Suppressor macrophage treated with lipopolysaccharide for 4 hours (primary cell): ENCODE results near the gene CDC42SE1.
A peak's percentile ranks its signal among the peaks of the same experiment; 100 is the strongest.
"Not testable (repeated sequence)": the region's sequence is repeated elsewhere in the genome, so short reads cannot be mapped to it uniquely, and the experiment has no call there.

Experiments
- DNase-seq: peaks from one replicate; pipeline ENCODE4 v3.0.0-alpha.2; 2020

The CDC42SE1 gene, protein sequence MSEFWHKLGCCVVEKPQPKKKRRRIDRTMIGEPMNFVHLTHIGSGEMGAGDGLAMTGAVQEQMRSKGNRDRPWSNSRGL

GRCh38 chr1:151059109-151060006 lies at the start of gene CDC42SE1:
Gene CDC42SE1, minus strand, starts transcription at chr1:151059622. Its CDS starts 3,892 bp downstream, at chr1:151055730.
- DNase-seq, result peak; percentile 91

- DNase-seq, result no peak
Observed at GRCh38 chr1:151108331-151108730, 48.9 kb upstream of the CDC42SE1 start.

DNA sequence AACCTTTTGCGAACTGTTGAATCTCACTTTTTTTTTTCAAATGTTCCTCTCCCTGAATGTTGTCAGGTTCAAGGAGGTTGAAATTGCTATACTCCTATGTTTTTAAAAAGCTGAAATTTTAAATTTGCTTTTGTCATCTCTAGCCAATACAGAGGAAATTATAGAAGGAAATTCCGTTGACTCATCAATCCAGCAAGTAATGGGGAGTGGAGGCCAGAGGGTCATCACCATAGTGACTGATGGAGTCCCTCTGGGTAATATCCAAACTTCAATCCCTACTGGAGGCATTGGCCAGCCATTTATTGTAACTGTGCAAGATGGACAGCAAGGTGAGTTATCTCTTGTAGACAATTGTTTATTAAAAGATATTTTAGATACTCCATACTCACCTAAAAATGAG lies 47.5 kb upstream of the CDC42SE1 start:
- peak; percentile 3 for DNase-seq

GRCh38 chr1:151104630-151105029 lies 45.2 kb upstream of the CDC42SE1 start:
- no peak for DNase-seq

DNA sequence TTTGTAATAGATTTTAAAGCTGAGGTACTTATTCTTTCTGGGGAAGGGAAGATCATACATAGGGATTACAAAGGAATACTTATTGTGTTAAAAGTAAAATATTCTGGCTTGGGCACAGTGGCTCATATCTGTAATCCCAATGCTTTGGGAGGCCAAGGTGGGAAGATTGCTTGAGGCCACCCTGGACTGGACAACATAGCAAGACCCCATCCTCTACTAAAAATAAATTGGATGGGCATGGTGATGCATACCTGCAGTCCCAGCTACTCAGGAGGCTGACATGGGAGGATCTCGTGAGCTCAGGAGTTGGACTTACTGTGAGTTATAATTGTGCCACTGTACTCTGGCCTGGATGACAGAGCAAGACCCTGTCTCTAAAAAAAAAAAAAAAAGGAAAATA lies 38.7 kb upstream of the CDC42SE1 start:
- no peak for DNase-seq

- not testable (repeated sequence) for DNase-seq
Observed at GRCh38 chr1:151097426-151097825, 38.0 kb upstream of the CDC42SE1 start.

DNA sequence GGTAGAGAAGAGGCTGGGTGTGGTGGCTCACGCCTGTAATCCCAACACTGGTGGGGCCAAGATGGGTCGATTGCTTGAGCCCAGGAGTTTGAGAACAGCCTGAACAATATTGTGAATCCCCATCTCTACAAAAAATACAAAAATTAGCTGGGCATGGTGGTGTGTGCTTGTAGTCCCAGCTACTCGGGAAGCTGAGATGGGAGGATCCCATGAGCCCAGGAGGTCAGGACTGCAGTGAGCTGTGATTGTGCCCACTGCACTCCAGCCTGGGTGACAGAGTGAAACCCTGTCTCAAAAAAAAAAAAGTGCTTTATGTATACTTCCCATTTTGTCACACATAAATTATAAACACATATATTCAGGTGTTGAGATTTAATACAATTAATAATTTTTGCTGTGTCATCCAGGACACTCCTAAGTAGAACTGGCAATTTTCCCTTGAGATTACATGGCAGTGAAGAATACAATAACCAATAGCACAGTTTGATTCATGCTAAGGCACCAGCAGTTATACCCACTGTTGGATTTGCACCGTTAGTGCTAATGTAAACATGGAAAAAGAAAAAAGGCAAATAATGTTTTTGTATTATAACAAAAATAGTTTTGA lies 26.6 kb upstream of the CDC42SE1 start:
- DNase-seq, result no peak

DNA sequence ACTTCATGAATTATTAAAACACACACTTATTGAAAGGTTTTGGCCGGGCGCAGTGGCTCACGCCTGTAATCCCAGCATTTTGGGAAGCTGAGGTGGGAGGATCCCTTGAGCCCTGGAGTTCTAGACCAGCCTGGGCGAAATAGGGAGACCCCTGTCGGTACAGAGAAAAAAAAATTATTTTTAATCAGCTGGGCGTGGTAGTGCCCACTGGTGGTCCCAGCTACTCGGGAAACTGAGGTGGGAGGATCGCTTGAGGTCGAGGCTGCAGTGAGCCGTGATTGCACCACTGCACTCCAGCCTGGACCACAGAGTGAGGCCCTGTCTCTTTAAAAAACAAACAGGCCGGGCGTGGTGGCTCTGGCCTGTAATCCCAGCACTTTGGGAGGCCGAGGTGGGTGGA lies 12.8 kb upstream of the CDC42SE1 start:
- DNase-seq, result no peak

DNA sequence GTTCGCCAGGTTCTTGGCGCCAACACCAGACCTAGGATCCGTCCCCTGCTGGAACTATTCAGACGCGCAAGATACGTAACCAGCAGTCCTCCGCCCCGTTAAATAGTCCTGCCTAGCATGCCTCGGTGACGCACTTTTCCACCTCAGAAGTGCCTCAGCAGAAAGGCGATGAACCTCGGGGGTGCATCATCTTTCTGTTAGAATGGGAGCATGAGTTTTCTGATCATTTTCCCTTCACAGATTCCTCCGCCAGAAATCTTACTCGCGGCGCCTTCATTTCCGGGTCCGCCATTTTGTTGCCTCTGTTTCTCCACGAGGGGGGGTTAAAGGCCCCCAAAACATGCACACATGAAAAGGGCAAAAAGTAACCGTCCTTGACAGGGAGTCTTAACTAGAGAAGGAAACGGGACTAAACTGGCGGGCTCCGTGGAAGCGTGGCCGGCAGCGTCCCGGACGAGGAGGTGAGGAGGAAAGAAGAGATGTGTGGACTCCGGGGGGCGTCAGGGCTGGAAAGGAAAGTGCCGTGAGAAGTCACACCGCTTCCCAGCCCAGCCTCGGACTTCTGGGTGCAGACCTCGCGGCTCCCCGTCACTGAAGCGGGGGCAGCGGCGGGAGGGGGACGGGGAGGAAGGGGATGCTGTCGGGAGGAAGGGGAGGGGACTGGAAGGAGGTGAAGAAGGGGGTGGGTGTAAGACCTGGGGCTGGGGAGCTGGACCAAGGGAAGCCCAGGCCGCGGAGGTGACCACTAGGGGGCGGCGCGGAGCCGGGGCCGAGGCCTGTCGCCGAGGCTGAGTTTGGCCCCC lies 11.3 kb upstream of the CDC42SE1 start, which contains the start of gene GABPB2:
Gene GABPB2 (plus strand): TSS at position 288 of the 803 bp plus-strand sequence. CDS start 17,429 bp downstream, outside the sequence.
- peak; percentile 88 for DNase-seq

DNA sequence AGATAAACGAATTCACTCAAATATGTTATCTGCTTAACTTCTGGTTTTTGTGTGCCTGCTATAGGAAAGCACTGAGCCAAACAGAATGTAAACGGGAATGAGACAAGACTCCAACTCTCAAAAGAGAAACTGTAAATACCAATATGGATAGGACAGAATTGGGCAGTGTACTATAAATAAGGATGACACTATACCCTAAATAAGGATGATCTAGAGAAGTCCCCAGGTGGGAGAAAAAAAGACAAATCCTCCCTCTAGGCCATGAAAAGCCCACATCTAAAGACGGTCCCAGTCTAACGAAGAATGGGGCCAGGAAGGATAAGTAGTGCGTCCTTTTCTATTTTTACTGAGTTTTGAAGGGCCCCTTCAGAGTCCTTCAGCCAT lies 9.7 kb upstream of the CDC42SE1 start:
- no peak for DNase-seq

DNA sequence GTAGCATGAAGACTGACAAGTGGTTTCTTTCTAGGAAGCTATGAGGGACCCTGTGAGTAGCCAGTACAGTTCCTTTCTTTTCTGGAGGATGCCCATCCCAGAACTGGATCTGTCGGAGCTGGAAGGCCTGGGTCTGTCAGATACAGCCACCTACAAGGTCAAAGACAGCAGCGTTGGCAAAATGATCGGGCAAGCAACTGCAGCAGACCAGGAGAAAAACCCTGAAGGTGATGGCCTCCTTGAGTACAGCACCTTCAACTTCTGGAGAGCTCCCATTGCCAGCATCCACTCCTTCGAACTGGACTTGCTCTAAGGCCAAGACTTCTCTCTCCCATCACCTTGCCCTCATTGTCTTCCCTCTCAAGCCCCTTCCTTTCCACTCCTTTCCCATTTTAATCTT lies 7.8 kb upstream of the CDC42SE1 start:
- DNase-seq, result no peak

DNA sequence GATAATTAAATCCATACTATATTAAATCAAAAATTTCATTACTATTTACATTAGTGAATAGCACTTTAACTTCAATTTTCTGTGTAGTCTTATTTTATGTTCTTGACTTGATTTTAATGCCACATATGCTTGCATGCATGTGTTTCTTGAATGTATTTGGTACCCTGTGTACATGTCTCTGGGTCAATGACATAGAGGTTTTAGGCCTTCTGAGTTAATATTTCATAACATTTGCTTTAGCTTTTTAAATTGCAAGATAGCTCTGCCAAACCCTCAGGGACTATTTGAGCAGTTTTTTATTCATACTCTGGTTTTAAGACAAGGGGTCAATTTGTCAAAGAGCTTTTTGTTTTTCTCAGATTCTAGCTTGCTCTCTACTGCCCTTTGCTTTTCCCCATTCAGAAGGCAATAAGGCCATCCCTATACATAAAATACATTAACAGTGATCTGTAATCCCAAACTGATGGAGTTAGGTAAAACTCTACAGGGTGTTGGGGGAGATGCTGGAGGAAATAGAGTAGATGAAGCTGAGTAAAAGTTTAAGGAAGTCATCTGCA lies 5.7 kb upstream of the CDC42SE1 start:
- no peak for DNase-seq

GRCh38 chr1:151062741-151063371 lies 3.4 kb upstream of the CDC42SE1 start:
- peak; percentile 65 for DNase-seq

- no peak for DNase-seq
Observed at GRCh38 chr1:151061704-151062103, 2.3 kb upstream of the CDC42SE1 start.

GRCh38 chr1:151060657-151061421 lies 1.4 kb upstream of the CDC42SE1 start:
- no peak for DNase-seq

GRCh38 chr1:151060007-151060656 lies 710 bp upstream of the CDC42SE1 start, which contains the start of gene MLLT11:
Gene MLLT11, plus strand, starts transcription at chr1:151060397. Its CDS starts 6,828 bp downstream, at chr1:151067225.
- peak; percentile 15 for DNase-seq

- peak; percentile 18 for DNase-seq
Observed at GRCh38 chr1:151058692-151059091, 730 bp downstream of the CDC42SE1 start.

DNA sequence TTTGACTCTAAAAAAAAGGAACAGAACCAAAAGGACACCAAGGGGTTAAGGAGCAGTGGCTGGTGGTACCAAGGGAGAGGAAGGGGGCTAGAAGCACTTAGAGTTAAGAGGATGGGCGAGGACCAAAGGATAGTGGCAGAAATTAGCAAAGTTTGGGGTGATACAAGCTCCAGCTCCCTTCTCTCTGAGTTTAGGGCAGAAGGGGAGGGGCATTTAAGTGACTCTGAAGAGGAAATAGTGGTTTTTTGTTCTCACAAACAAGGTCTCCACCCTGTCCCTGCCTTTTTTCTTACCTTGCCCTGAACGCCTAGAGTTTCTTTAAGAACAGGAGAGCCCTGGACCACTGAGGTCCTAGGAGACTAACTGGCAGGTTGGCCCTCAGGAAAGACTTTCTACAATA lies 3.3 kb downstream of the CDC42SE1 start:
- DNase-seq, result no peak

DNA sequence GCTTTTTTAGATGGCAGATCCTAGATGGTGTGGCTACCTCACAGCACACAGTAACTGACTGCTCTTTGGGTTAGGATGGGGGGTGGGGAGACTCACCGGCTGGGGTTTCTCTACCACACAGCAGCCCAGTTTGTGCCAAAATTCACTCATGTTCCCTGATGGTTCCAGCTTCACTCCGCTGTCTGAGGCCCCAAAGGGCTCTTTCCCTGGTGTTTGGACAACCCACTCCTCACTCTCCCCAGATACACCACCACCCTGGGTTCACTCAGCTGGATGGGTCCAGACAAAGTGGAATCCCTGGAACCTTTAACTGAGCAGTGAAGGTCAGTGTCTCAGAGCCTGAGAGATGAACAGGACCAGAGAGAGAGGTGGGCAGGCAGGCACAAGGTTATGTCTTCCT lies 3.8 kb downstream of the CDC42SE1 start:
- no peak for DNase-seq

GRCh38 chr1:151054971-151055547 lies 4.4 kb downstream of the CDC42SE1 start:
- DNase-seq, result no peak
